ENCODE results near the gene METTL27. TPM values are rescaled to one million over a fixed set of nuclear protein-coding genes. Genes with fewer than 3 reads are reported as not detected.

The METTL27 gene
- total RNA-seq, 1 experiment from 2014 or later = 4.3 TPM

DNA sequence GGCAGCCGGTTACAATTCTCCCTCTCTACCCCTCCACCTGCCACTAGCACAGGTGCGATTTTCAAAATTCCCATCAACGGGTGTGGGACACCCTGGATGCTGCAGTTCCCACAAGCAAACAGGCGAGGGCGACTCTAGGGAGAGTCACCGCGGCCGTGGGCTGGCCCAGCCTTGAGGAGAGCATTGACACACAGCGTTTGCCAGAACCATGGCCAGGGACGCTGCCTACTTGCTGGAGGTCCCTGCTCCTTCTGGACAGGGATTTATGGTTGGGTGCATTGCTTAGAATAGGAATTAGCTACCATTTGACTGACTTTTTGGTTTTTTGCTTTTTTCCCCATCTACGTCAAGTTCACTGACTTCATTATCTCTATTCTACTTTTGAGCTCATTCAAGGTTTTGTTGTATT, 30.6 kb downstream of the METTL27 start:
- DNase-seq (ENCODE audit: low spot score) (peak; percentile 91), ATAC-seq (peak; percentile 96)
- H3K36me3 Mint-ChIP-seq = no peaks in the 10 kb centered on the region; the same call in 1 of the 2 replicates
- peaks cover 8% of the 10 kb centered on the region for H3K4me1 Mint-ChIP-seq
- H3K4me3 Mint-ChIP-seq = no peak overlapping the region; the same call in 1 of the 2 replicates
- no peaks in the 10 kb centered on the region for H3K27me3 Mint-ChIP-seq (ENCODE audit: low read depth)
- no peak overlapping the region for H3K27ac Mint-ChIP-seq
- CTCF ChIA-PET = interaction anchor here (1.0 to 4.1 kb wide), 15 partner anchors 9 to 215 kb away, joined by 3 to 48 read pairs (median 10); partner anchors contain the start of gene METTL27
- POLR2A ChIA-PET = interaction anchor here (0.6 to 1.0 kb wide), 4 partner anchors 11 to 71 kb away, joined by 3 read pairs; no protein-coding TSS in a partner anchor
- peaks cover 4% of the 10 kb centered on the region; the same call in 1 of the 2 replicates for H3K9me3 Mint-ChIP-seq
- TF ChIP-seq, protein P1, sequence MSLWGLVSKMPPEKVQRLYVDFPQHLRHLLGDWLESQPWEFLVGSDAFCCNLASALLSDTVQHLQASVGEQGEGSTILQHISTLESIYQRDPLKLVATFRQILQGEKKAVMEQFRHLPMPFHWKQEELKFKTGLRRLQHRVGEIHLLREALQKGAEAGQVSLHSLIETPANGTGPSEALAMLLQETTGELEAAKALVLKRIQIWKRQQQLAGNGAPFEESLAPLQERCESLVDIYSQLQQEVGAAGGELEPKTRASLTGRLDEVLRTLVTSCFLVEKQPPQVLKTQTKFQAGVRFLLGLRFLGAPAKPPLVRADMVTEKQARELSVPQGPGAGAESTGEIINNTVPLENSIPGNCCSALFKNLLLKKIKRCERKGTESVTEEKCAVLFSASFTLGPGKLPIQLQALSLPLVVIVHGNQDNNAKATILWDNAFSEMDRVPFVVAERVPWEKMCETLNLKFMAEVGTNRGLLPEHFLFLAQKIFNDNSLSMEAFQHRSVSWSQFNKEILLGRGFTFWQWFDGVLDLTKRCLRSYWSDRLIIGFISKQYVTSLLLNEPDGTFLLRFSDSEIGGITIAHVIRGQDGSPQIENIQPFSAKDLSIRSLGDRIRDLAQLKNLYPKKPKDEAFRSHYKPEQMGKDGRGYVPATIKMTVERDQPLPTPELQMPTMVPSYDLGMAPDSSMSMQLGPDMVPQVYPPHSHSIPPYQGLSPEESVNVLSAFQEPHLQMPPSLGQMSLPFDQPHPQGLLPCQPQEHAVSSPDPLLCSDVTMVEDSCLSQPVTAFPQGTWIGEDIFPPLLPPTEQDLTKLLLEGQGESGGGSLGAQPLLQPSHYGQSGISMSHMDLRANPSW (CRISPR knock-in tag; conservative IDR thresholded peaks at IDR 0.05; ENCODE audit: low read depth) = no peak
- TF ChIP-seq, protein P2, sequence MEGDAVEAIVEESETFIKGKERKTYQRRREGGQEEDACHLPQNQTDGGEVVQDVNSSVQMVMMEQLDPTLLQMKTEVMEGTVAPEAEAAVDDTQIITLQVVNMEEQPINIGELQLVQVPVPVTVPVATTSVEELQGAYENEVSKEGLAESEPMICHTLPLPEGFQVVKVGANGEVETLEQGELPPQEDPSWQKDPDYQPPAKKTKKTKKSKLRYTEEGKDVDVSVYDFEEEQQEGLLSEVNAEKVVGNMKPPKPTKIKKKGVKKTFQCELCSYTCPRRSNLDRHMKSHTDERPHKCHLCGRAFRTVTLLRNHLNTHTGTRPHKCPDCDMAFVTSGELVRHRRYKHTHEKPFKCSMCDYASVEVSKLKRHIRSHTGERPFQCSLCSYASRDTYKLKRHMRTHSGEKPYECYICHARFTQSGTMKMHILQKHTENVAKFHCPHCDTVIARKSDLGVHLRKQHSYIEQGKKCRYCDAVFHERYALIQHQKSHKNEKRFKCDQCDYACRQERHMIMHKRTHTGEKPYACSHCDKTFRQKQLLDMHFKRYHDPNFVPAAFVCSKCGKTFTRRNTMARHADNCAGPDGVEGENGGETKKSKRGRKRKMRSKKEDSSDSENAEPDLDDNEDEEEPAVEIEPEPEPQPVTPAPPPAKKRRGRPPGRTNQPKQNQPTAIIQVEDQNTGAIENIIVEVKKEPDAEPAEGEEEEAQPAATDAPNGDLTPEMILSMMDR (IDR thresholded peaks at IDR 0.05) = peak; percentile 65

DNA sequence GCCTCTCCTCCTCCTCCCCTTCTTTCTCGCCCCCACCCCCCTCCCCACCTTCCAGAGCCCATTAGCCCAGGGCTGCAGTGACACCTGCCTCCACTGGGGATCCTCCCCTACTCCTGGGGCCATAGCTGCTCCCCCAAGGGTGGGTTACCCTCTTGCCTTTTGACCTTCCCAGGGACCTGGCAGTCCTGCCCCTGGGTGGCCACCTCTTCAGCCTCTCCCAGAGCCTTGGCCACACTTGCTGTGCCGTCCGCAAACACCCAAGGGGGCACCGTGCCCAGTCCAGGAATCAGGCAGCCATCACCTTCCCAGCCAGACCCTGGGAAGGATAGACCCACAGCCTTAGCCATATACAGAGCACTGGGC, 31.3 kb downstream of the METTL27 start:
- POLR2A ChIA-PET = interaction anchor here (0.6 to 1.6 kb wide), 5 partner anchors 19 to 69 kb away, joined by 3 to 8 read pairs (median 5); partner anchors contain the start of gene CLDN3
- peak; percentile 34 for DNase-seq (ENCODE audit: low spot score)
- Mint-ChIP-seq H3K4me1 (peaks cover 8% of the 10 kb centered on the region), H3K27ac (no peak overlapping the region), H3K9me3 (peaks cover 4% of the 10 kb centered on the region; the same call in 1 of the 2 replicates), H3K4me3 (no peak overlapping the region), H3K27me3 (ENCODE audit: low read depth) (no peaks in the 10 kb centered on the region), H3K36me3 (no peaks in the 10 kb centered on the region; the same call in 1 of the 2 replicates)
- CTCF ChIA-PET = interaction anchor here (0.6 to 4.1 kb wide), 29 partner anchors 9 to 392 kb away, joined by 3 to 48 read pairs (median 5); partner anchors contain the start of genes ABHD11 and METTL27
- ATAC-seq = peak; percentile 55
- TF ChIP-seq, protein P3, sequence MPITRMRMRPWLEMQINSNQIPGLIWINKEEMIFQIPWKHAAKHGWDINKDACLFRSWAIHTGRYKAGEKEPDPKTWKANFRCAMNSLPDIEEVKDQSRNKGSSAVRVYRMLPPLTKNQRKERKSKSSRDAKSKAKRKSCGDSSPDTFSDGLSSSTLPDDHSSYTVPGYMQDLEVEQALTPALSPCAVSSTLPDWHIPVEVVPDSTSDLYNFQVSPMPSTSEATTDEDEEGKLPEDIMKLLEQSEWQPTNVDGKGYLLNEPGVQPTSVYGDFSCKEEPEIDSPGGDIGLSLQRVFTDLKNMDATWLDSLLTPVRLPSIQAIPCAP (CRISPR knock-in tag; IDR thresholded peaks at IDR 0.05) = no peak
- TF ChIP-seq FOXP1 (CRISPR knock-in tag; IDR thresholded peaks at IDR 0.05; ENCODE audit: borderline replicate concordance) (0 out of 2 replicates have a peak, but pooled peaks have one; percentile 18), NFE2L1 (CRISPR knock-in tag; IDR thresholded peaks at IDR 0.05) (no peak)

DNA sequence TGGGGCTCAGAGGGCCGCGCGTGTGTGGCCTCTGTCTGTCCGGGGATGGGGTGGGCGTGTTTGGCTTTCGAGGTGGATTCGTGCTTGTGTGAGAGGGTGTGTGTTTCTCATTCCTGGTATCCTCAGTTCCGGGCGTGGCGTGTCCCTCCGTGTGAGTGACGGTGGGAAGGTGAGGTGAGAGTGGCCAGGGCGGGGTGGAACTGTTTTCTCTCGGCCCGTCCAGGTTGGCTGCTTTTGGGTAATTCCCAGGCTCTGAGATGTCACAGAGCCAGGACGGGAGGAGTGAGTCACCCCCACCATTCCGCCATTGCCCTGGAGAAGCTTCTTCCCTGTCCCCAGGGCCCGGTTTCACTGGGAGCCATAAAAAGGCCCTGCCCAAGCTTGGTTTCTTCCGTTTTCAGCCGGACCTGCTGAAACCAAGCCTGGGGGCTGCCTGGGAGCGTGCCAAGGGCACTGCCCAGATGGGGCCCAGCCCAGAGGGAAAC, 32.8 kb downstream of the METTL27 start:
- Mint-ChIP-seq H3K27ac (no peak overlapping the region), H3K9me3 (peaks cover 4% of the 10 kb centered on the region; the same call in 1 of the 2 replicates), H3K27me3 (ENCODE audit: low read depth) (no peaks in the 10 kb centered on the region; the same call in 1 of the 2 replicates), H3K4me1 (peaks cover 8% of the 10 kb centered on the region), H3K4me3 (no peak overlapping the region), H3K36me3 (no peaks in the 10 kb centered on the region; the same call in 1 of the 2 replicates)
- ATAC-seq = no peak
- no peak for TF ChIP-seq SMAD3 (CRISPR knock-in tag; IDR thresholded peaks at IDR 0.05; ENCODE audit: borderline replicate concordance)
- TF ChIP-seq, protein P4, sequence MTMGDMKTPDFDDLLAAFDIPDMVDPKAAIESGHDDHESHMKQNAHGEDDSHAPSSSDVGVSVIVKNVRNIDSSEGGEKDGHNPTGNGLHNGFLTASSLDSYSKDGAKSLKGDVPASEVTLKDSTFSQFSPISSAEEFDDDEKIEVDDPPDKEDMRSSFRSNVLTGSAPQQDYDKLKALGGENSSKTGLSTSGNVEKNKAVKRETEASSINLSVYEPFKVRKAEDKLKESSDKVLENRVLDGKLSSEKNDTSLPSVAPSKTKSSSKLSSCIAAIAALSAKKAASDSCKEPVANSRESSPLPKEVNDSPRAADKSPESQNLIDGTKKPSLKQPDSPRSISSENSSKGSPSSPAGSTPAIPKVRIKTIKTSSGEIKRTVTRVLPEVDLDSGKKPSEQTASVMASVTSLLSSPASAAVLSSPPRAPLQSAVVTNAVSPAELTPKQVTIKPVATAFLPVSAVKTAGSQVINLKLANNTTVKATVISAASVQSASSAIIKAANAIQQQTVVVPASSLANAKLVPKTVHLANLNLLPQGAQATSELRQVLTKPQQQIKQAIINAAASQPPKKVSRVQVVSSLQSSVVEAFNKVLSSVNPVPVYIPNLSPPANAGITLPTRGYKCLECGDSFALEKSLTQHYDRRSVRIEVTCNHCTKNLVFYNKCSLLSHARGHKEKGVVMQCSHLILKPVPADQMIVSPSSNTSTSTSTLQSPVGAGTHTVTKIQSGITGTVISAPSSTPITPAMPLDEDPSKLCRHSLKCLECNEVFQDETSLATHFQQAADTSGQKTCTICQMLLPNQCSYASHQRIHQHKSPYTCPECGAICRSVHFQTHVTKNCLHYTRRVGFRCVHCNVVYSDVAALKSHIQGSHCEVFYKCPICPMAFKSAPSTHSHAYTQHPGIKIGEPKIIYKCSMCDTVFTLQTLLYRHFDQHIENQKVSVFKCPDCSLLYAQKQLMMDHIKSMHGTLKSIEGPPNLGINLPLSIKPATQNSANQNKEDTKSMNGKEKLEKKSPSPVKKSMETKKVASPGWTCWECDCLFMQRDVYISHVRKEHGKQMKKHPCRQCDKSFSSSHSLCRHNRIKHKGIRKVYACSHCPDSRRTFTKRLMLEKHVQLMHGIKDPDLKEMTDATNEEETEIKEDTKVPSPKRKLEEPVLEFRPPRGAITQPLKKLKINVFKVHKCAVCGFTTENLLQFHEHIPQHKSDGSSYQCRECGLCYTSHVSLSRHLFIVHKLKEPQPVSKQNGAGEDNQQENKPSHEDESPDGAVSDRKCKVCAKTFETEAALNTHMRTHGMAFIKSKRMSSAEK (CRISPR knock-in tag; IDR thresholded peaks at IDR 0.05; ENCODE audit: borderline replicate concordance) = no peak
- TF ChIP-seq ESRRA (CRISPR knock-in tag; IDR thresholded peaks at IDR 0.05; ENCODE audit: borderline replicate concordance) = no peak
- no peak for TF ChIP-seq TP53 (CRISPR knock-in tag; IDR thresholded peaks at IDR 0.05)
- no peak for TF ChIP-seq NR3C1 (CRISPR knock-in tag; conservative IDR thresholded peaks at IDR 0.05; ENCODE audit: low read depth)
- TF ChIP-seq, protein P5, sequence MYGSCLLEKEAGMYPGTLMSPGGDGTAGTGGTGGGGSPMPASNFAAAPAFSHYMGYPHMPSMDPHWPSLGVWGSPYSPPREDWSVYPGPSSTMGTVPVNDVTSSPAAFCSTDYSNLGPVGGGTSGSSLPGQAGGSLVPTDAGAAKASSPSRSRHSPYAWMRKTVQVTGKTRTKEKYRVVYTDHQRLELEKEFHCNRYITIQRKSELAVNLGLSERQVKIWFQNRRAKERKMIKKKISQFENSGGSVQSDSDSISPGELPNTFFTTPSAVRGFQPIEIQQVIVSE (CRISPR knock-in tag; IDR thresholded peaks at IDR 0.05; ENCODE audit: borderline replicate concordance) = no peak
- TF ChIP-seq, protein P6, sequence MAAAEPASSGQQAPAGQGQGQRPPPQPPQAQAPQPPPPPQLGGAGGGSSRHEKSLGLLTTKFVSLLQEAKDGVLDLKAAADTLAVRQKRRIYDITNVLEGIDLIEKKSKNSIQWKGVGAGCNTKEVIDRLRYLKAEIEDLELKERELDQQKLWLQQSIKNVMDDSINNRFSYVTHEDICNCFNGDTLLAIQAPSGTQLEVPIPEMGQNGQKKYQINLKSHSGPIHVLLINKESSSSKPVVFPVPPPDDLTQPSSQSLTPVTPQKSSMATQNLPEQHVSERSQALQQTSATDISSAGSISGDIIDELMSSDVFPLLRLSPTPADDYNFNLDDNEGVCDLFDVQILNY (CRISPR knock-in tag; IDR thresholded peaks at IDR 0.05) = no peak
- TF ChIP-seq, protein P3 (CRISPR knock-in tag; IDR thresholded peaks at IDR 0.05) = no peak
- no peak for TF ChIP-seq JAZF1 (CRISPR knock-in tag; IDR thresholded peaks at IDR 0.05)
- no peak for TF ChIP-seq GTF2I (CRISPR knock-in tag; conservative IDR thresholded peaks at IDR 0.05)
- no peak for TF ChIP-seq TEAD1 (CRISPR knock-in tag; IDR thresholded peaks at IDR 0.05)
- TF ChIP-seq, protein P7, sequence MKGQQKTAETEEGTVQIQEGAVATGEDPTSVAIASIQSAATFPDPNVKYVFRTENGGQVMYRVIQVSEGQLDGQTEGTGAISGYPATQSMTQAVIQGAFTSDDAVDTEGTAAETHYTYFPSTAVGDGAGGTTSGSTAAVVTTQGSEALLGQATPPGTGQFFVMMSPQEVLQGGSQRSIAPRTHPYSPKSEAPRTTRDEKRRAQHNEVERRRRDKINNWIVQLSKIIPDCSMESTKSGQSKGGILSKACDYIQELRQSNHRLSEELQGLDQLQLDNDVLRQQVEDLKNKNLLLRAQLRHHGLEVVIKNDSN (CRISPR knock-in tag; IDR thresholded peaks at IDR 0.05) = no peak
- no peak for DNase-seq (ENCODE audit: low spot score)
- POLR2A ChIA-PET = interaction anchor here (1.0 to 1.3 kb wide), 2 partner anchors 34 to 45 kb away, joined by 3 to 4 read pairs; no protein-coding TSS in a partner anchor
- CTCF ChIA-PET = interaction anchor here (1.9 to 4.1 kb wide), 6 partner anchors 17 to 106 kb away, joined by 5 to 48 read pairs (median 30); partner anchors contain the start of gene METTL27

Measured in WTC11 (cell line).